NCI-H510A treated with DMSO at 0.1 percent for 48 hours (cell line): Measurements from ENCODE around the gene PLCH1.

ENCODE experiments used
- DNase-seq: peaks from one replicate; lab custom pipeline; 2025; lab: John Stamatoyannopoulos, UW

PLCH1 gene

DNA sequence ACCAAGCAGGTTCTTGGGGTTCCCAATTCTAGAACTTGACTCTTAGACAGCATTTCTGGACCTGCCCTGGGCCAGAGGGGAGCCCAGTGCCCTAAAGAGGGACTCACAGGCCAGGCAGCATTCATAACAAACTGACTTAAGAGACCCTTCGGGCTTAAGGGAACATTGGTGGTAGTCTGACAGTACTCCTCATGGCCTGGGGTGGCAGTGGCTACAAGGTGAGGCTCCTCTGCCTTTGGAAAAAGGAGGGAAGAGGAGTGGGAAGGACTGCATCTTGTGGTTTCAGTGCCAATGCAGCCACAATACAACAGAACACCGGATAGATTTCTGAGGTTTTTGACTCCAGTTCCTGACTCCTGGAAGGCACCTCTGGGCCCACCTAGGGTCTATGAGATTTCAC lies 279.2 kb downstream of the PLCH1 start:
- DNase-seq: no peak

DNA sequence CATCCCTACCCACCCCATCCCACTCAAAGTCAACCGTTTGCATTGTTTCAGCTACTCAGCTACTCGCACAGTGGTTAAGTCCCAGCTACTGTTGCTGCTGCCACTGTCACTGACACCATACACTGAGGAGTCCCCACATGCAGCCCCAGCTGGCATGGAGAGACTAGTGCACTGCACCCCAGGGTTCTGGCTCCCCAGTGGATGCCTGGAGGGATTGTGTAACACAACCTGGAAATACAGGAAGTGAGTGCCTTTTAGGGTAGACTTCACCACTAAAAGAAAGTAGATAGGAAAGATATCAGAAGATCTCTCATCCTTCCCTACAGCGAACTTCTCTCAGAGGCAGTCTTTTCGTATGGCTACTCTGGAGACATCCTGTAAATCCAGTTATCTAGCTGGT lies 282.2 kb downstream of the PLCH1 start:
- DNase-seq: no peak

- no peak for DNase-seq
Observed at GRCh38 chr3:155457591-155457990, 287.3 kb downstream of the PLCH1 start.

GRCh38 chr3:155455765-155456164 lies 289.1 kb downstream of the PLCH1 start:
- DNase-seq: no peak

DNA sequence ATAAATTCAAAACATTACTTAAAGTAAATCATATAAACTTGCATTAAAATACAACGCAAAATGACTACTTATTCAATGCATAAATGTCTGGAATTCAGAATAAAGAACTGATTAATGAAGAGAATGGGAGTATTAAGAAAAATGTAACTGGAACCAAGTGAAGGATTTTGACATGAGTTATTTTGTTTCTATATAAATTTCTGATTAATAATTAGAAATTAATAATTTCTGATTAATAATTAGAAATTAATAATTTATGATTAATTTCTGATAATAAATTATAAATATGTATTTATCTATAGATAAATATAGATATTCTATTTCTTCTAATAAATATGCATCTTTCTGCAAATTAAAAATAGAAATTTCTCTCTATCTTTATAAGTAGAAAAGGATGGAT lies 291.4 kb downstream of the PLCH1 start:
- DNase-seq: no peak

DNA sequence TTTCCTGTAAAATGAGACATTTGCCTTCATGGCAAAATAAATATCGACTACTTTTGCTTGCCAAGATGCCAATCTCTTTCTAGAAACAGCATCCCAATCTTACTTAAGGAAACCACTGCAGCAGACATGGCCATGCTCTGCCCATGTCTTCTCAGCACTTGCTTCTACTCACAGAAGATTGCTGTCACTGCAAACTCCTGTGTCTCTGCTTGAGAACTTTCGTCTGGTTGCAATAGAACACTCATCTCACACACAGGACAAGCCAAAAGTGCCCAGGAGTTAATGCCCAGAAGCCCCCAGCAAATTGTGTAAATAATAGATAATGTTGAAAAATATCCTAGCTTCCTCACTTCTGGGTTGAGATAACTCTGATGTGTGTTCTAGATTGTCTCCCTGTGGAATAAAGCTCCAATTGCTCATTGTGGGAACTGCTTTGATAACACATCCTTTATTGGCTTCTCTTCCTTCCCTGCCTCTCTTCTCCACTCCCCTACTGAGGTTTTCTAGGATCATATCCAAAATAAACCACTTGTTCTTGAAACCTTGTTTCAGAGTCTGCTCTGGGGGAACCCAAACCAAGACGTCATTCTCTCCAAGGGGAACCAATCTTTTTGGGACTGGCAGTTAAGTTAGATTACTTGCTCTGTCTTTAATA lies 295.1 kb downstream of the PLCH1 start:
- DNase-seq: no peak

DNA sequence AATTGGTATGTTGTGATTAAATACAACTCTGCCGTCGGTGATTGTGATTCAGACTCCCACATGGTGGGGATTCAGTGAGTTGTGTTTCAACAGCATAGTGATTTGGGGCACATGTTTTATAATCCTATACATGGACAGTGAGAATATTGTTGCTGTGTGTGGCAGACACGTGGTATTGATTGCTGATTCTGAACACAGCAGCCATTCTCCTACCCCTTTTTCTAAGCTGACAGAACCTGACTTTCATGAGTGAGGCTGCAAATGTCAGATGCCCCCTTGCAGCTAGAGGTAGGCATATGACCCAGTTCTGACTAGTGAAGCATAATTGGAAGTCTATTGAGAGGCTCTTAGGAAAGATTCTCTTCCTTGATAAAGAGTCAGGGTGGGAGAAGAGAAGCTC lies 296.3 kb downstream of the PLCH1 start:
- no peak for DNase-seq

DNA sequence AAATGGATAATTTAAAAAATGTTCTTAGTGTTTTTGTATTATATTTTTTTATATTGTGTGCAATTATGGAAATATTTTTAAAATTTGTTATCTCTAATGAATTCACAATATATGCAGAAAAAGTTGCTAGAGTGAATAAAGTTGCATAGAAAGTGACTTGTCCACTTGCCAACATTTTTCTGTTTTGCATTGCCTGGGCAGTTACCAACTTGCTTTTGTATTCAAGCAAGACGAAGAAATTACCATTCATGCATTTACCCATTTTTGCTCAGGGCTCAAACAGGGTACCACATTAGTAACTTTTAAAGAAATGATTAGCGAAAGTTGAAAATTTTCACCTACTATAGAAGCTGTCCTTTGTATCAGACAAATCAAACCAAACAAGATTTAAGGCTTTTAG lies 298.5 kb downstream of the PLCH1 start:
- no peak for DNase-seq

DNA sequence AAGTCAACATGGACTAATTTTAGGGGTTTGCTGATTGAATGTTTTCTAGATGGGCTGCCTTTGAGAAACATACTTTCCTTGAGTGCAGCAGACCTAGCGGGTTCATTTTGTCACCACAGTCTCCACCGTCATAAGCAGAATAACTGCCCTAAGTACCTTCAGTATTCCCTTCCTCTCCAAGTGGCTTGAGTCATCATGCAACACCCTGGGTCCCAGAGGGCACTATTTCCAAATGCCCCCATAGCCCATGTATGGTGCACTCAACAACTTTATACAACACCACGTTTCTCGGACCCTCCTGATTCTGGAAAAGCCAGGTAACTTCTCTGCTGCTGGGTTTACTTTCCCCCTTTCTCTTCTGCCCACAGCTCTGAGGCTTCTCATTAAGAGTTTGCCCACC lies 300.1 kb downstream of the PLCH1 start:
- no peak for DNase-seq

- DNase-seq: no peak
Observed at GRCh38 chr3:155443815-155444214, 301.1 kb downstream of the PLCH1 start.

- DNase-seq: no peak
Observed at GRCh38 chr3:155442072-155442471, 302.8 kb downstream of the PLCH1 start.

- DNase-seq: no peak
Observed at GRCh38 chr3:155441506-155441905, 303.4 kb downstream of the PLCH1 start.

DNA sequence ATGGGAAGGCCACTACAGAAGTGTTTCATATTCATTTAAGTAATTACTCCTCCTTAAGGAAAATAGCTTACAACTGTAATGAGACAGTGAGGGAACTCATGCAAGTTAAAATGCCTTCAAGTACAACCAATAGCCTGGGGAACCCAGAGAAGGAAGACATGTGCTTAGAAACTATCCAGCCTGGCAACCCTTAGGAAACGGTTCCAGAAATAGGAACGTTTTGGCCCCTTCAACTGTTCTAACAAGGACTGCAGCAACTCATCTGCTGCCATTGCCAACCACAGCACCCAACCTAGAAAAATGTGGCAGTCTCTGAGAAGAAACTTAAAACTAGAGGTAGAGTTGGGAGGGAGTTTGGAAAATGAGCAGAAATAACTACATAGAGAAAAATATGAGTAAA lies 303.8 kb downstream of the PLCH1 start:
- DNase-seq: no peak

GRCh38 chr3:155435821-155436220 lies 309.1 kb downstream of the PLCH1 start:
- no peak for DNase-seq

DNA sequence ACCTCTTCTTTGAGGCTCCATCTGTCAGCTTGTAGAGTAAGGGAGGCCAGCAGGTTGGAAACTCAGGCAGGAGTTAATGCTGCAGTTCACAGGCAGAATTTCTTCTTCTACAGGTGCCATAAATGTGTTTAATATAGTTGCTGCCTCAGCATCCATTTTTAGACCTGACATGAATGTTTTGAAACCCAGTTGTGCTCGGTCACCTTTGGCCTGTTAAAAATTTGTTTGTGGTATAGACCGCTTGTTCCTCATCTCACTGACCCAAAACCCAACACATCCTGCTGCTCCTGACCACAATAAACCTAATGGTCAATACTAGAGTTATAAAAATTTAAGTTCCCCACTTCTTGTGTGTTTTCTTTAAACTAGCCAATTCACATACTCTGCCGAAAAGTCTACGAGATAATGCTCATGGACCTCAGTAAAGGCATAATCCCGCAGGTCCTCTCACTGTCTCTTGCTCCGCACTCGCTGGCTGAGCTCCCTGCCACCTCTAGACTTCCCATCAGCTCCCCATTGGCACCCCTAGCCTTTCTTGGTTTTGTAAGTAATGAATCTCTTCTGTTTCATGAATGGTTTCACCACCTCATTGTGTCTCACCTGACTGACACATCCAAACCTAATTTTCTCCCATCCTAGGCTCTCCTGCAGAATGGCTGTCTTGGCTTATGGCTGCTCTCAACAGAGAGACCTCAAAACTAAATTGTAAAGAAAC lies 312.9 kb downstream of the PLCH1 start:
- no peak for DNase-seq

DNA sequence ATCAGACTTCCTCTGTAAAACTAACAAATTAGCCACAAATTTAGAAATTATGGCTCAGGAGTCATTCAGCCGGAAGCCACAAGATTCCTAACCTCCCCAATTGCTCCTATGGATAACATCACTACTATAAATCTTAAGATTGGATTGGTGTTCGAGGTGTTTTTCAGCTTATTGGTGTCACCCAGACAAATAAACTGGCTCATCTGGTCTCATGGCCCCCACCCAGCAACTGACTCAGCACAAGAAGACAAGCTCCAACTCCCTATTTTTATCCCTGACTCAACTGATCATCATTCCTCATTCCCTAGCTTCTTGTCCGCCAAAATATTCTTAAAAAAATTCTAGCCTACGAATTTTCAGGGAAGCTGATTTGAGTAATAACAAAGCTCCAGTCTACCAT lies 316.3 kb downstream of the PLCH1 start:
- DNase-seq: no peak

DNA sequence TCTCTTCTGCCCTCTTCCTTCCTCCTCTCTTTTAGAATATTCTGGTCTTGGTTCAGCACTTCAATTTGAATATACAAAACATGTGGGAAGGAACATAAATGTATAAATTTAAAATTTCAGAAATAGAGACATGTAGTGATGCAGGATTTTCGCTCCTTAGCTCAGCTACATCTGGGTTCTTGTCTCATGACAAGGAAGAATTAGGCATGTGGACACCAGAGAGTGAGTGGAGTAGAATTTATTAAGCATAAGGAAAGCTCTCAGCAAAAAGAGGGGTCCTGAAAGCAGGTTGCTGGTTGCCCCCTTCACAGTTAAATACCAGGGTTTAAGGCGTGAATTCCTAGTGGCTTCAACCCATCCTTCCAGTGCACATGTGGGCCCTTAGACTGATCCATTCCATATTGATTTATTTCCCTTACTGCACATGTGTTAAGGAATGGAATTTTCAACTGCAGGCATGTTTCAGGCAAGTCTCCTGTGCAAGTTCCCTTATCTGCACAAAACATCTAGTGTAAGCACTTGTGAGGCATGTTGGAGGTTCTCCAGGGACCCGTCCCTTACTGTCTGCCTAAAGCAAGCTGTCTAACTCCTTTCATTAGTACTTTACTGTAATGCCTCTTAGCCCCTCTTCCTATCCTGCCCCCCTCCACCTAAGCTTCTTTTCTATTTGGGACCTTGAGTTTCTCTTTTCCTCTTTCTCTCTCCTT lies 318.2 kb downstream of the PLCH1 start:
- DNase-seq: no peak

- DNase-seq: no peak
Observed at GRCh38 chr3:155425396-155425795, 319.5 kb downstream of the PLCH1 start.

DNA sequence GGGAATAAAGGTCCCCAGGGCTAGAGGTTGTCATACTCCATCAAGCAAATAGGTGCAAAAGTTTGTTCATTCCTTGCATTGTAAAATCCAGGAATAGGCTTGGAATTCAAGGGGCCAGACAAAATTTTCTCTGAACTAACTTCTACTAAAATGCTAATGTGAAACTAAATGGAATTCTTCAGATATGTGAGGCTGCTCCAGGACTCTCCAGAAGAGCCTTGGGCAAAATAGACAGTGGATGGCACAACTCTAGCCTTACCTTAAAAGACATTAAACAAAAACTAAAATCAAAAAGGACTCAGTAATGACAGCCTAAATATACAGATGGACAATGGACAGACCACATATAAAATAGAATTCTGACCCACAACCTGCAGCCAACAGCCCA lies 320.6 kb downstream of the PLCH1 start:
- DNase-seq: no peak

- DNase-seq: no peak
Observed at GRCh38 chr3:155423526-155424322, 321.1 kb downstream of the PLCH1 start.

DNA sequence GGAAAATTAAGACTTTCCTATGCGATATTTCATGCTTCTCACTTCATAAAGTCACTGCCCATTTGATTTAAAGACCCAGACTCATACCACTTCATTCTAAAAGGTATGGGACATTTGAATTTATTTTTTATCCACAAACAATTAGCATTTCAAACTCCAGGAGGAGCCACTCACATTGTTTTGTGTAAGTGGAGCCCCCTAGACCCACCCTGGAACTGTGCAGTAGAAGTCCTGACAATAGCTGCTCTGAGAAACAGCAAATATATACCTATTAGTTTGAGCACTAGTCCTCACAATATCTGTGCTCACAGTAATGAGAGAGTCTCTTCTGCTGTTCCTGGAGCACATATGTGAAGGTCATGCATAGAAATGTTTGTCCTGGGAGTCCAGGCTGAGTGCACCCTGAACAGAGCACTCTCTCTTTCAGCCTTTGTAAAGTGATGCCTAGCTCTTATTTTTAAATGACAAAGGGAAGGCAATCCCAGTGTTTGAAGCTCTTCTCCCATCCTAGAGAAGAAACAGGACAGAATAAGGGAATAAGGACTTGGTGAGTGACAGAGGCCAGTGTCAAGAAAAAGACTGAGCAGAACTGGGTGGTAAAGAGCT lies 323.9 kb downstream of the PLCH1 start:
- no peak for DNase-seq

GRCh38 chr3:155420406-155420805 lies 324.5 kb downstream of the PLCH1 start:
- DNase-seq: no peak
